Colonic mucosa (tissue), 4 donors: ENCODE measurements around the gene VAT1L. TPM values are rescaled to one million over a fixed set of nuclear protein-coding genes. Genes with fewer than 3 reads are reported as not detected.

Experiments
- DNase-seq: peaks from one replicate; pipeline ENCODE4 v3.0.0-alpha.2; 2020
- H3K27ac ChIP-seq: fragments of 200-600 bp; one replicate; pipeline ENCODE4 v1.8.0; 2021
- H3K27me3 ChIP-seq: fragments of 200-600 bp; one replicate; pipeline ENCODE4 v1.8.0; 2021
- H3K36me3 ChIP-seq: fragments of 200-600 bp; one replicate; pipeline ENCODE4 v1.8.0; 2021
- H3K4me1 ChIP-seq: fragments of 200-600 bp; one replicate; pipeline ENCODE4 v1.8.0; 2021; ENCODE audit warnings: mild to moderate bottlenecking
- H3K4me3 ChIP-seq: fragments of 200-600 bp; one replicate; pipeline ENCODE4 v1.8.0; 2021
- H3K9ac ChIP-seq, 2 donors: one replicate each; pipeline ENCODE4 v1.7.0; 2013; ENCODE audit warnings: control low read depth in 2 of 2, low read depth in 2 of 2, low read length in 2 of 2
- H3K9me3 ChIP-seq: fragments of 200-600 bp; one replicate; pipeline ENCODE4 v1.8.0; 2021
- intact Hi-C: fragments of 100-400 bp; cut with DNase I; formaldehyde crosslinking; loops from one replicate; pipeline ENCODE4 v1.14.1; 2022
- total RNA-seq, 2 donors: library from RNA; stranded (reverse); fragmentation: NEBNext Ultra II Directional in 1 of 2; extraction: Animal tissue kit (Norgen Biotek cat#: 25700) in 1 of 2; gene quantifications; one replicate each; pipeline ENCODE4 v1.2.1, GENCODE V29; 2021
- TF ChIP-seq, protein P1 (sequence below): fragments of 200-600 bp; IDR thresholded peaks from one replicate; pipeline ENCODE4 v1.8.0; 2022; ENCODE audit warnings: antibody characterized with exemption, mild to moderate bottlenecking
- donor health status: healthy.
- donor health status: DM: no; HTN: no; CAD: no.
- donor health status: DM: no; HTN: no; CAD: no.

Gene VAT1L
- total RNA-seq, 2 donors from 2014 or later, result 1.4 to 3.3 TPM

DNA sequence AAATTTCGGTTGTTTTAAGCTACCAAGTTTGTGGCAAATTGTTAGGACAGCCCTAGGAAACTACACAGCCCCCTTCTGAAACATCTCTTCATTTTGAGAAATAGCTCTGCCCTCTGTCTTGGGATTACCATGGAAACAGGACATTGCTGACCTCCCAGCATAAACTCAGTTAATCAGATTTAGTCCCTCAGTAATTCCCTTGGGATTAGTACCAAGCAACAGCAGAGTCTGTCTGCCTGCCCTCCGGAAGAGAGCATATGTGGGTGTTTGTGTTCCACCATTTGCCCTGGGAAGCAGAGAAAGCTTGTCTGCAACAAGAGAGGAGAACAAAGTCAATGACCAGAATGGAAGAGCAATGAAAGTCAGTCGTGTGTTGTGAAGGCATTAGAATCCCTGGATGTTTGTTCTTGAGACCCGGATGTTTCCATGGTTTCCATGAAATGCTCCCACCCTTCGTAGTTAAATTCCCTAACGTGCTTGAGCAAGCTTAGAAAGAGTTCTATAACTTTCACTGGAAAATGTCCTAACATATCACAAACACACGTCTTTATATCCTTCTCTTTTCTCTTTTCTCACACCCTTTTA, 39.9 kb upstream of the VAT1L start:
- no peaks in the 10 kb centered on the region for H3K36me3 ChIP-seq
- intact Hi-C loops, result no loop called here
- no peak for DNase-seq
- H3K4me3 ChIP-seq, result no peak overlapping the region
- TF ChIP-seq, protein P1, sequence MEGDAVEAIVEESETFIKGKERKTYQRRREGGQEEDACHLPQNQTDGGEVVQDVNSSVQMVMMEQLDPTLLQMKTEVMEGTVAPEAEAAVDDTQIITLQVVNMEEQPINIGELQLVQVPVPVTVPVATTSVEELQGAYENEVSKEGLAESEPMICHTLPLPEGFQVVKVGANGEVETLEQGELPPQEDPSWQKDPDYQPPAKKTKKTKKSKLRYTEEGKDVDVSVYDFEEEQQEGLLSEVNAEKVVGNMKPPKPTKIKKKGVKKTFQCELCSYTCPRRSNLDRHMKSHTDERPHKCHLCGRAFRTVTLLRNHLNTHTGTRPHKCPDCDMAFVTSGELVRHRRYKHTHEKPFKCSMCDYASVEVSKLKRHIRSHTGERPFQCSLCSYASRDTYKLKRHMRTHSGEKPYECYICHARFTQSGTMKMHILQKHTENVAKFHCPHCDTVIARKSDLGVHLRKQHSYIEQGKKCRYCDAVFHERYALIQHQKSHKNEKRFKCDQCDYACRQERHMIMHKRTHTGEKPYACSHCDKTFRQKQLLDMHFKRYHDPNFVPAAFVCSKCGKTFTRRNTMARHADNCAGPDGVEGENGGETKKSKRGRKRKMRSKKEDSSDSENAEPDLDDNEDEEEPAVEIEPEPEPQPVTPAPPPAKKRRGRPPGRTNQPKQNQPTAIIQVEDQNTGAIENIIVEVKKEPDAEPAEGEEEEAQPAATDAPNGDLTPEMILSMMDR, result no peak
- H3K4me1 ChIP-seq, result no peaks in the 10 kb centered on the region
- no peak overlapping the region for H3K27ac ChIP-seq
- no peak overlapping the region for H3K9ac ChIP-seq
- no peaks in the 10 kb centered on the region for H3K27me3 ChIP-seq
- no peaks in the 10 kb centered on the region for H3K9me3 ChIP-seq

DNA sequence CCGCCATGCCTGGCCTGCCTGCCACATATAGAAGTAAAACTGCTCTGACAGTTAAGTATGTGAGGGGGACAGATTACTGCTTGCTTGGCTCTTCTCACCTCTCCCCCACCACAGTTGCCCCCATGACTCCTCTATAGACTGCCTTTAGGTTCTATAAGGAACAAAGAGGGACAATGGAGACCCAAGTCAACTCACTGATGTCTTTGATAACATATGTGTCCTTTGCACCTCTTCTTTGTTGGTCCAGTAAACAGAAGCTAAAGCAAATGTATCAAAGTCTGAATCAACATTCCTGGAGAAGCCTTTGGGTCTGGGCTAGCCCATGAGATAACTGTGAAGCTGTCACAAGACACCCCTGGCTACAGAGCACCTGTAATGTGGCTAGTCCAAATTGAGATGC, 38.9 kb upstream of the VAT1L start:
- intact Hi-C loops, result no loop called here
- Histone ChIP-seq H3K4me1 (no peaks in the 10 kb centered on the region), H3K4me3 (no peak overlapping the region), H3K36me3 (no peaks in the 10 kb centered on the region), H3K27ac (no peak overlapping the region), H3K9me3 (no peaks in the 10 kb centered on the region), H3K9ac (no peak overlapping the region), H3K27me3 (no peaks in the 10 kb centered on the region)
- DNase-seq, result no peak
- TF ChIP-seq, protein P1, result no peak

DNA sequence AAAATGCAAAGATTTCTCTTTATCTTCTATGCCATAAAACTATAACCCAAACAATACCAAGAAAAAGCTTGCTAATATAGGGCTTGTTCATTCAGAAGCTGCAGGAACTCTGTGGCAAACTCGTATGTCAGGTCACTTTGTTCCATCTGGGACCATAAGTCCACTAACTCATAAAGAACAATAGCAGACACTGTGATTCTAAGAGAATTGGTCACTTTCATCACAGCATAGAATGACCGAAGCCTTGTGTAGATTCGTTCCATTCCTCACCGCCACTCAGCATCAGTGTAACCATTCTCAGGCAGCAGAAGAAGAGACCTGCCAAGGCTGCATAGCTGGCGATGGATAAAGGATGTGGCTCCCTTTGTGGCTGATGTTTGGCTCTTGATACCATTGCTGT, 30.3 kb upstream of the VAT1L start:
- intact Hi-C loops, result no loop called here
- DNase-seq, result no peak
- H3K27me3 ChIP-seq, result no peaks in the 10 kb centered on the region
- no peak overlapping the region for H3K9ac ChIP-seq
- TF ChIP-seq, protein P1, result no peak
- H3K4me1 ChIP-seq, result no peaks in the 10 kb centered on the region
- no peaks in the 10 kb centered on the region for H3K9me3 ChIP-seq
- no peak overlapping the region for H3K27ac ChIP-seq
- no peak overlapping the region for H3K4me3 ChIP-seq
- H3K36me3 ChIP-seq, result no peaks in the 10 kb centered on the region

GRCh38 chr16:77758508-77758907, 29.9 kb upstream of the VAT1L start:
- TF ChIP-seq, protein P1, result no peak
- Histone ChIP-seq H3K27me3 (no peaks in the 10 kb centered on the region), H3K9ac (no peak overlapping the region), H3K4me1 (no peaks in the 10 kb centered on the region), H3K4me3 (no peak overlapping the region), H3K9me3 (no peaks in the 10 kb centered on the region), H3K27ac (no peak overlapping the region), H3K36me3 (no peaks in the 10 kb centered on the region)
- intact Hi-C loops, result no loop called here
- no peak for DNase-seq

GRCh38 chr16:77759201-77759600, 29.2 kb upstream of the VAT1L start:
- no peak for DNase-seq
- Histone ChIP-seq H3K9ac (no peak overlapping the region), H3K4me1 (no peaks in the 10 kb centered on the region), H3K9me3 (no peaks in the 10 kb centered on the region), H3K4me3 (no peak overlapping the region), H3K27me3 (no peaks in the 10 kb centered on the region), H3K27ac (no peak overlapping the region), H3K36me3 (no peaks in the 10 kb centered on the region)
- TF ChIP-seq, protein P1, result no peak
- intact Hi-C loops, result no loop called here
